Pons (tissue), 1 donor: ENCODE results near the gene SFT2D1.

ENCODE experiments used
- DNase-seq: peaks from one replicate; pipeline ENCODE4 v3.0.0-alpha.2; 2016; ENCODE audit warnings: low spot score

The SFT2D1 gene

GRCh38 chr6:166307082-166308032 is 35.0 kb downstream of the SFT2D1 start:
- DNase-seq = no peak

GRCh38 chr6:166306378-166307081 is 35.8 kb downstream of the SFT2D1 start:
- DNase-seq = no peak

GRCh38 chr6:166305562-166306117 is 36.7 kb downstream of the SFT2D1 start:
- DNase-seq = peak; percentile 72

GRCh38 chr6:166304106-166304505 is 38.2 kb downstream of the SFT2D1 start:
- DNase-seq = peak; percentile 45

GRCh38 chr6:166301611-166302529 is 40.5 kb downstream of the SFT2D1 start:
- no peak for DNase-seq

- DNase-seq = no peak
These were observed 41.9 kb downstream of the SFT2D1 start for GRCh38 chr6:166300357-166300987.

- peak; percentile 97 for DNase-seq
These were observed 44.7 kb downstream of the SFT2D1 start for GRCh38 chr6:166297606-166298005.

GRCh38 chr6:166296035-166296883 is 46.1 kb downstream of the SFT2D1 start:
- peak; percentile 94 for DNase-seq

- peak; percentile 70 for DNase-seq
These were observed 48.4 kb downstream of the SFT2D1 start for GRCh38 chr6:166293731-166294584.

- no peak for DNase-seq
These were observed 52.9 kb downstream of the SFT2D1 start for GRCh38 chr6:166289207-166290060.

- no peak for DNase-seq
These were observed 55.5 kb downstream of the SFT2D1 start for GRCh38 chr6:166286839-166287271.

GRCh38 chr6:166285233-166285632 is 57.1 kb downstream of the SFT2D1 start:
- DNase-seq = no peak

GRCh38 chr6:166284640-166285039 is 57.7 kb downstream of the SFT2D1 start:
- DNase-seq = no peak

- DNase-seq = no peak
These were observed 59.8 kb downstream of the SFT2D1 start for GRCh38 chr6:166282394-166283032.

- no peak for DNase-seq
These were observed 61.2 kb downstream of the SFT2D1 start for GRCh38 chr6:166281104-166281503.

- DNase-seq = no peak
These were observed 63.0 kb downstream of the SFT2D1 start for GRCh38 chr6:166279393-166279679.

- DNase-seq = no peak
These were observed 63.6 kb downstream of the SFT2D1 start for GRCh38 chr6:166278579-166279392.
